RWPE2 (cell line): Measurements from ENCODE around the gene MTERF1.

Source experiments
- ATAC-seq: fragments of 200-7000 bp; cut with Tn5 transposase; 3 replicates; pipeline ENCODE4 v1.9.1; 2021; ENCODE audit warnings: low read depth
- DNase-seq: peaks from one replicate; pipeline ENCODE4 v3.0.0-alpha.2; 2020; ENCODE audit warnings: low spot score
- H3K27ac ChIP-seq: fragments of 450-650 bp; 2 replicates; pipeline ENCODE4 v1.5.1; 2017; ENCODE audit warnings: mild to moderate bottlenecking; ENCODE audit not compliant: poor library complexity, severe bottlenecking
- H3K27me3 ChIP-seq: fragments of 250-450 bp; sonication (Bioruptor Pico); 2 replicates; pipeline ENCODE4 v1.5.1; 2021; ENCODE audit warnings: mild to moderate bottlenecking, moderate library complexity; ENCODE audit not compliant: insufficient read depth, poor library complexity, severe bottlenecking
- H3K36me3 ChIP-seq: fragments of 250-450 bp; sonication (Bioruptor Pico); 2 replicates; pipeline ENCODE4 v1.5.1; 2020; ENCODE audit warnings: low read depth, mild to moderate bottlenecking, moderate library complexity
- H3K4me1 ChIP-seq: fragments of 250-450 bp; sonication (Bioruptor Pico); 2 replicates; pipeline ENCODE4 v1.5.1; 2021; ENCODE audit warnings: mild to moderate bottlenecking, moderate library complexity; ENCODE audit not compliant: insufficient read depth, poor library complexity, severe bottlenecking
- H3K4me3 ChIP-seq: fragments of 250-450 bp; sonication (Bioruptor Pico); 2 replicates; pipeline ENCODE4 v1.5.1; 2021; ENCODE audit warnings: mild to moderate bottlenecking, moderate library complexity; ENCODE audit not compliant: severe bottlenecking
- H3K9me3 ChIP-seq: fragments of 250-450 bp; sonication (Bioruptor Pico); 2 replicates; pipeline ENCODE4 v1.5.1; 2021; ENCODE audit warnings: mild to moderate bottlenecking, moderate library complexity; ENCODE audit not compliant: severe bottlenecking
- TF ChIP-seq, protein P1 (sequence below): fragments of 450-650 bp; IDR thresholded peaks from one replicate; pipeline ENCODE4 v1.5.1; 2017; ENCODE audit warnings: mild to moderate bottlenecking, moderate library complexity; ENCODE audit not compliant: poor library complexity, severe bottlenecking

The MTERF1 gene

DNA sequence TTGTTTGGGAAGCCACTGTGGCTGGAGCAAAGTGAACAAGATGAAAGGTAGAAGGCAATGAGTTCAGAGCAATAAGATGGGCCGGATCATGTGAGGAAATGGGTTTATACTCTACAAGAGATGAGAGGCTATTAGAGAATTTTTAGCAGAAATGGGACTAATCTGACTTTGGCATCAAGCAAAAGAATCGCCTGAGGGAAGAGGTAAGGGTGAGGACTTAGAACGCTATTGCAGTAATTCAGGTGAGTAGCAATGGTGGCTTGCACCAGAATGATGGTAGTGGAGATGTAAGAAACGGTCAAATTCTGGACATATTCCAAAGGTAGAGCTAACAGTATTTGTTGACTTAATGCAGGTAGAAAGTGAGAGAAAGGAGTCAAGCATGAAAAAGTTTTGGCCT, 30.6 kb upstream of the MTERF1 start:
- H3K4me3 ChIP-seq = no peak overlapping the region
- TF ChIP-seq, protein P1, sequence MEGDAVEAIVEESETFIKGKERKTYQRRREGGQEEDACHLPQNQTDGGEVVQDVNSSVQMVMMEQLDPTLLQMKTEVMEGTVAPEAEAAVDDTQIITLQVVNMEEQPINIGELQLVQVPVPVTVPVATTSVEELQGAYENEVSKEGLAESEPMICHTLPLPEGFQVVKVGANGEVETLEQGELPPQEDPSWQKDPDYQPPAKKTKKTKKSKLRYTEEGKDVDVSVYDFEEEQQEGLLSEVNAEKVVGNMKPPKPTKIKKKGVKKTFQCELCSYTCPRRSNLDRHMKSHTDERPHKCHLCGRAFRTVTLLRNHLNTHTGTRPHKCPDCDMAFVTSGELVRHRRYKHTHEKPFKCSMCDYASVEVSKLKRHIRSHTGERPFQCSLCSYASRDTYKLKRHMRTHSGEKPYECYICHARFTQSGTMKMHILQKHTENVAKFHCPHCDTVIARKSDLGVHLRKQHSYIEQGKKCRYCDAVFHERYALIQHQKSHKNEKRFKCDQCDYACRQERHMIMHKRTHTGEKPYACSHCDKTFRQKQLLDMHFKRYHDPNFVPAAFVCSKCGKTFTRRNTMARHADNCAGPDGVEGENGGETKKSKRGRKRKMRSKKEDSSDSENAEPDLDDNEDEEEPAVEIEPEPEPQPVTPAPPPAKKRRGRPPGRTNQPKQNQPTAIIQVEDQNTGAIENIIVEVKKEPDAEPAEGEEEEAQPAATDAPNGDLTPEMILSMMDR = no peak
- DNase-seq = no peak

DNA sequence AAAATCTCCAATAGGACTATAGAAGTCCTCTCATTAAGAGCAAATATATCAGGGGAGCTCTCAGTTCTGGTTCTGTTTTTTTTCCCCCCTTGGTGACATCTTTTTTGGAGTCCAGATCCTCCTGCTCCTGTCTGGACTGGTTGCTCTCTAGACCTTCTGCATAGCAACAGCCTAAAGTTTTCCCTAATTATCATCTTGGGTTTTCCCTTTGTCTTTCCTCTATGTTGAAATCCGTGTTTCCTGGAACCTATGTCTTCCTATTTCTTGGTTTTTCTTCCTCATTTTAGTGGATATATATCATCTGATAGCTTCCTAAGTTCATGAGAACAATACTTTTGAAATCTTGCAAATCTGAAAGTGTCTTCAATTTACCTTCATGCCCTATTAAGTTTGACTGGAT, 29.7 kb upstream of the MTERF1 start:
- Histone ChIP-seq H3K27ac (no peak overlapping the region), H3K27me3 (no peaks in the 10 kb centered on the region), H3K9me3 (no peaks in the 10 kb centered on the region), H3K4me3 (no peak overlapping the region), H3K4me1 (no peaks in the 10 kb centered on the region), H3K36me3 (no peaks in the 10 kb centered on the region)
- TF ChIP-seq, protein P1 = no peak
- ATAC-seq (no peak), DNase-seq (no peak)

More for the DNA sequence above, 30.6 kb upstream of the MTERF1 start:
- Histone ChIP-seq H3K27me3 (no peaks in the 10 kb centered on the region), H3K36me3 (no peaks in the 10 kb centered on the region), H3K4me1 (no peaks in the 10 kb centered on the region), H3K27ac (no peak overlapping the region), H3K9me3 (no peaks in the 10 kb centered on the region)
- no peak for ATAC-seq

DNA sequence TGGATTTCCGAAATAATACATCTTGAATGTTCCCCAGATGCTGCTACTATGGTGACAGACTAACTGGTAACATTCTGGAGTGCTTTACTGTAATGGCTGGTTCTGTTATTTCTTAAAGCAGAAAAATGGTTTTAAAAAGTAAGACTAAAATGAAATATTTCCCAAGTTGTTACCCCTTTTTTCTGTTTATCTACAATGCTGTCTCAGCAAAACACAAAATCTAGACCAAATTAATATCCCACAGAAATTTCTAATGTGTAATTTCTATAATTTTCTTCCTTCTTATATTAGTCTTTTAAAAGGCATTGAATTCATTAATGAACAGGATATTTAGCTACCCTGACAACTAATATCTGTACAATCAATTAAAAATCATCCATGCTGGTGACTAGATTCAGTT, 19.1 kb upstream of the MTERF1 start:
- H3K27me3 ChIP-seq = no peaks in the 10 kb centered on the region
- TF ChIP-seq, protein P1 = no peak
- no peaks in the 10 kb centered on the region for H3K9me3 ChIP-seq
- no peak overlapping the region for H3K4me3 ChIP-seq
- no peaks in the 10 kb centered on the region for H3K36me3 ChIP-seq
- no peak overlapping the region for H3K27ac ChIP-seq
- no peak for DNase-seq
- ATAC-seq = no peak
- H3K4me1 ChIP-seq = no peaks in the 10 kb centered on the region

- no peak overlapping the region for H3K4me3 ChIP-seq
- DNase-seq (no peak), ATAC-seq (peak; percentile 33; the same call in 2 of the 3 replicates)
These were observed 17.9 kb upstream of the MTERF1 start for GRCh38 chr7:91898240-91898992.

More at GRCh38 chr7:91898240-91898992, 17.9 kb upstream of the MTERF1 start:
- Histone ChIP-seq H3K4me1 (peaks cover under 1% of the 10 kb centered on the region), H3K9me3 (no peaks in the 10 kb centered on the region), H3K27ac (no peak overlapping the region), H3K36me3 (no peaks in the 10 kb centered on the region), H3K27me3 (no peaks in the 10 kb centered on the region)
- TF ChIP-seq, protein P1 = no peak
